Activated CD8-positive, alpha-beta memory T cell treated with anti-CD3 and anti-CD28 coated beads for 48 hours (primary cell): ENCODE measurements around the gene PGAM2.

Experiments used
- DNase-seq, 3 experiments: peaks; one replicate each; pipeline ENCODE4 v3.0.0-alpha.2; 2020; ENCODE audit warnings: low read depth in 2 of 3, low spot score in 2 of 3

PGAM2 gene

DNA sequence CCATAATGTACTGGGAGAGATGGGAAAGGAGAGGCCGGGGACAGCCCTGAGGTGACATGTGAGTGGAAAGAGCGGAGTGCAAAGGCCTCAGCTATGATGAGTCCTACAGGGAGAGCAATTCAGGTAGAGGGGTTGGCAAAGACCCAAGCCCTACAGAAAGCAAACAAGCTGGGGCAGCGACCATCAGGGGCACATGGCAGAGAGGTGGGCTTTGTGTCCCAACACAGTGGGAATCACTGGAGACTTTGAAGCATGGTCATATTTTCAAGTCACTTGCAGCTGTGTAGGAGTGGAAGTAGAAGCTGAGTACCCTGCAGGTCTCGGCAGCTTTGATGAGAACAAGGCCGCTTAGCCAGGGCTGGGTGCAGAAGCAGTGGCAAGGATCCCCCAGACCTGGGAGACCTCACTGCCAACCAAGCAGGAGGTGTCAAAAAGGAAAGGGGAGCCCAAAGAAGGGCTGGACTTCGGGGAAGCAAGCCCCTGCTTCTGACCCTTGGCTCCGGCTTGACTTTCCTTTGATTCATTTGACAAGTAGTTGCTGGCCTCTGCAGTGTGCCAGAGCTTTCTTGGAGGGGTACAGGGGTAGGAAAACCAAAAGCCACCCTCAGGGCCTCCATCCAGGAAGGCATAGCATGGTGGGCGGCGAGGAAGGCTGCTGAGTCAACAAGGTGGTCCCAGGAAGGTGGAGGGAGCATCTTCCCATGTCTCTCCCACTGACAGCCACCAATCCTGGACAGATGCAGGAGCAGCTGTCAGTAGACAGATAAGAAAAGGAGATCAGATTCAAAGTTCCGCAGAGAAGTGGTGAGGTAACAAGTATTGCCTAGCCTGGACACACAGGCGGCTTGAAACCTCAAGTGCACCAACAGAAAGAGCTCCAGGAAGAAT is 1.9 kb upstream of the PGAM2 start:
- no peak for DNase-seq

DNA sequence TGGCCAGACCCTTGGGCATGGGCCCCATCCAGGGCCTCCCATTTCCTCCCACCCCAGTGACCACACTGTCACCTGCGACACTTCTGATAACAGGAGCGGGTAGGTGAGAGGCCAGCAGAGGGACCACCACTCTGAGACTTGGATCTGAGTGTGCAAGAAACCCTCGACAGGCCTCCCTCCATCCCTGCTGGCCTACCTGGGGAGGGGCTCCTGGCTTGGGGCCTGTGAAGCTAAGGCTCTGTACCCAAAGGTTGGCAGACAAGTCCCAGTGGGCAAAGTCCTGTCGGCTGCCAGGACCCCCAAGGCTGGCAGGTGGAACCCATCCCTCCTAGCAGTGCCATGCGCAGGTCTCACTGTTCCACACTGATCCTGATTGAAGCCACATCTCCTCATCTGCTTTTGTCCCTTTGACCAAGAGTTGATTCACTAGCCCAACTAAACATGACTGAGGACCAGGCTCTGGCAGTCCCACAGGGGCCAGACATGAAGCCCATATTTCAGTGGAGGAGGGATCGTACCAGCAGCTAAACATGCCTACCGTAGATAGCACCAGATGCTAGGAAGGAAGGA is 1.2 kb upstream of the PGAM2 start:
- DNase-seq, result no peak

DNA sequence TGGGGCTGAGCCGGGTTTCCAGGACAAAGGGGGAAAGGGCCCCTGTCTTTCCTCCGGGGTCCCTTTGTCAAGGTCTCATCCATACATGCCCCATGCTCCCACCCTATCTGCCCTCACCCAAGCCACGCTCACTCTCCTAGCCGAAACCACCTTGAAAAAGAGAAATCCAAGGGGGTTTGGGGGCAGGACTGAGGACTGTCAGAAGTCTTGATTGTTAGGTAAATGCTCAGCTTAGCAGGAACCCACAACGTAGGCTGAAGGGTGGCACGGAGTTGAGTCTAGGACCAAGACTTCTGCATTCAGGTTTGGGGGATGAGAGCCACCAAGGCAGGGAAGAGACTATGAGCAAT is 719 bp upstream of the PGAM2 start:
- no peak for DNase-seq

DNA sequence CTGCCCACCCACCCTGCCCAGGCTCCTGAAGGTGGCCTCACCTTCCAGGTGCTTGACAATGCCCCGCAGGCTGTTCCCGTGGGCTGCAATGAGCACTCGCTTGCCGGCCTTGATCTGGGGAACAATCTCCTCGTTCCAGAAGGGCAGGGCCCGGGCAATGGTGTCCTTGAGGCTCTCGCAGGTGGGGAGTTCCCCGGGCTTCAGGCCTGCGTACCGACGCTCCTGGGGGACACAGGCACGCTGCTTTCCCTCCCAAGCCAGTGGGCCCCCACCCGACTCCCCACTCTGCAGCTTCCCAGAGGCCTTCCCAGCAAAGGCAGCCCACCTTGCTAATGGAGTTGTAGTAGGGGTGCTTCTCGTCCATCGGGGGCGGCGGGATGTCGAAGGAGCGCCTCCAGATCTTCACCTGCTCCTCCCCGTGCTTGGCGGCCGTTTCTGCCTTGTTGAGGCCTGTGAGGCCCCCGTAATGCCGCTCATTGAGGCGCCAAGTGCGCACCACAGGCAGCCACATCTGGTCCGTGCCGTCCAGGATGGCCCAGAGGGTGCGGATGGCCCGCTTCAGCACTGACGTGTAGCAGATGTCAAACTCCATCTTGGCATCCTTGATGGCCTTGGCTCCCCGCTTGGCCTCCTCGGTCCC is 456 bp downstream of the PGAM2 start:
- no peak for DNase-seq

DNA sequence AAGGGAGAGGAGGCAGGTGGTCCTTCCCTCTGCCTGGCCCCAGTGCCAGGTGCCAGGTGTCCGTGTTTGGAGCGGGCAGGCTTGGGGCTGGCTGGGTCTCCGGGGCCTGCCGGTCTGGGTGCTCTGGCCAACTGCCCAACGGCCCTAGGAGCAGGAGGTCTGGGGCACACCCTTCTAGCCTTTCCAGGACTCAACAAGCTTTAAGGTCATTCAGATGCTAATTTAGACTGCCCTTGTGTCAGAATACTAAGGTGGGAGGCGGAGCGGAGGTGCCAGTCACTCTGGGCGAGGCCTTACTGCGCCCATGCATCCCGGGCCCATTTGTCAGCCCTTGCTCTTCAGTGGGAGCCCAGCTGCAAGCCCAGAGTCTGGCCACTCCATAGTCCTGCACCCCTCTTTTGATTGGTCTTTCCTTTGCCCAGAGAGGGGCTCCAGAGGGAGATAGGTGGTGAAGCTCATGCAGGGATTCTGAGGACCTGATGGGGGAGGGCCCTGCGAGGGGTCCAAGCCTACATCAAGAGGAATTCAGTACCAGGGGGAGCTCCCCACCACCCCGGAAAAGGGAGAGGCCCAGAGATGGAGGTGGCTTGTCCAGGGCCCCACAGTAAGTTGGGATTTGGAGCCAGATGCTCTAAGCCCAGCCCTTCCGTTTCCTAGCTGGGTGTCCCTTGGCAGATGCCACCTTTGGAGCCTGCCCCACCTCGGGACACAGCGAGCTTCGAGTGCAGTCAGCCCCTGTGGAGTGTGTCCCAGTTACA is 1.3 kb downstream of the PGAM2 start:
- no peak for DNase-seq

DNA sequence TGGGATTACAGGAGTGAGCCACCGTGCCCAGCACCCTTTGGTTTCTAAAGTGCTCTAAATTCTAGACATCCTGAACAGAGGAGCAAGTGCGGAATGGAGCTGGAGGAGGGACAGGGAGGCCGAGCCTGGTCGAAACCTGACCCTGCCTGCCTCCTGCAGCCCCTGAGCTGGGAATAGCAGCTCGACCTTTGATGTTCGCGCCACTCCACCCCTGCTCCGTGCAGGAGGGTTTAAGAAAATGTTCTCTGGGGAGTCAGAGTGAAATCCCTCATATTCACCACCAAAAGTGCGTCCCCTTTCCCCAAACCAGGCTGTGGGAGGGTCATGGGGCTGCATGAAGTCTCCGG is 1.8 kb downstream of the PGAM2 start:
- no peak for DNase-seq

DNA sequence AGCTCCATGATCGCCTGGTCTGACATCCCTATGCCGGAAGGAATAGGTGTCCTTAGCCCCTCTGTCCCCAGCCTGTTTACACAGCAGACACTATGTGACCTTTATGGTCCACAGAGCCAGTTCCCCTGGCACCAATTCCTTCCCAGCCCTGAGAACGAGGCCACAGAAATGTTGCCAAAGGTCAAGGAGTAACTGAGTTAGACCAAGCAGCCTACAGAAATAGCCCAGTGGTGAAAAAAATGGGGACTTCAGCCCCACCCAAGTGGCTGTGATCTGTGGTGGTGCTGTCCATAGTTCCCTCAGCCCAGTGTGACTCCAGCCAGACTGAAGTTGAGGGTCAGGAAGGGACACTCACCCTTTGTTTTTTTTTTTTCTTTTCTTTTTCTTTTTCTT is 2.5 kb downstream of the PGAM2 start:
- no peak for DNase-seq

DNA sequence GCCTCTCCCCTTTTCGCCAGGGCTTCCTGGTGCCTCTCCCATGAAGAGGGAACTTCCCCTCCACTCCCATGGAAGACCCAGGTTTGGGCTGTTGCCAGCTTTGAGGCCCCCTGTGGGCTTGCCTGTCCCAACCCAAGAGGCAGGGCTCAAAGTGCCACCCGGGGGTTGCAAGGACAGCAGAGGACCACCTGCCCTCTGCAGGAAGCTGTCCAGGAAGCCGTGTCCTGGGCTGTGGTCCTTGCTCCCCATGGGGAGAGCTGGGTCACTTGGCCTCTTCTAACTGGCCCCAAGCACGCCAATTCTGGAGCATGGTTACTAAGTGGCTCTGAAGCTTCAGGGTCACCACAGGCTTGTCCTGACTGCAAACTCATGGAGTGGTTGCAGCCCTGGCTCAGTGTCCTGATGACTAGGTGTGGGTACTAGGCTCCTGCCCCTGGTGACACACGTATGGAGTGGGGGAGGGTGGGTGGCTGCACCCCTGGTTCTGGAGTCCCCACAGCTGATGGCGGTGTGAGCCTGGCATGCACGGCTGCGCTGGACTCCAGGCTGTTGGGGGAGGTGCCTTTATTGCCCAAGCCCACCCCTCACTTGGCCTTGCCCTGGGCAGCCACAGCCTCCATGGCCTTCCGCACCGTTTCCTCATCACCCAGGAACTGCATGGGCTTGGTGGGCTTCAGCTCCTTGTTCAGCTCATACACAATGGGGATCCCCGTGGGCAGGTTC is 3.0 kb downstream of the PGAM2 start:
- no peak for DNase-seq

DNA sequence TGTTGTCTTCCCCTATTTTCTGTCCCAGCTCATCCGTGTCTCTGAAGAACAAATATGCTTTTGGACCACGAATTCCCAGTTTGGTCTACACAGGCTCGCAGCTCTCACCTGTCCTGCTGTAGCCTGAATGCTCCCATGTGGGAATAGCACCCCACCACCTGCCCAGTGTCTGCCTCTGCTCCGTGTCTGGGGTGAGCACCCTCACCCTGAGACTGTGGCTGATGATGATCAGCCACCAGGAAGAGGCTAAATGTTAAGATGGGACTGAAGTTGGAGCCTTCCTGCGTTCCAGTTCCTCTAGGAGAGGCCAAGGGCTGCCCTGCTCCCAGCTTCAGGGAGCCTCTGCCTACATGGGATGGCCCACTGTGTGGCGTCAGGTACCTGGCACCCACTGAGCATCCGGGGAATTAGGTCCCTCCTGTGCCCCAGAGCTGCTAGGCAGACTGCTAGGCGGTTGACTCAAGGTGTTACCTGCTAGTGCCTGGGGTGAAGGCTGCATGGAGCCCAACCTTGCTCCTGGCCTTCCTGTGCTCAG is 3.7 kb downstream of the PGAM2 start:
- no peak for DNase-seq

DNA sequence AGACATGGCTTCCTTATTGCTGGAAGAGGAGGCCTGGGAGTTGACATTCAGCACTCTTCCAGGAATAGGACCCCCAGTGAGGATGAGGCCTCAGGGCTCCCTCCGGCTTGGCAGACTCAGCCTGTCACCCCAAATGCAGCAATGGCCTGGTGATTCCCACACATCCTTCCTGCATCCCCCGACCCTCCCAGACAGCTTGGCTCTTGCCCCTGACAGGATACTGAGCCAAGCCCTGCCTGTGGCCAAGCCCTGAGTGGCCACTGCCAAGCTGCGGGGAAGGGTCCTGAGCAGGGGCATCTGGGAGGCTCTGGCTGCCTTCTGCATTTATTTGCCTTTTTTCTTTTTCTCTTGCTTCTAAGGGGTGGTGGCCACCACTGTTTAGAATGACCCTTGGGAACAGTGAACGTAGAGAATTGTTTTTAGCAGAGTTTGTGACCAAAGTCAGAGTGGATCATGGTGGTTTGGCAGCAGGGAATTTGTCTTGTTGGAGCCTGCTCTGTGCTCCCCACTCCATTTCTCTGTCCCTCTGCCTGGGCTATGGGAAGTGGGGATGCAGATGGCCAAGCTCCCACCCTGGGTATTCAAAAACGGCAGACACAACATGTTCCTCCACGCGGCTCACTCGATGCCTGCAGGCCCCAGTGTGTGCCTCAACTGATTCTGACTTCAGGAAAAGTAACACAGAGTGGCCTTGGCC is 4.3 kb downstream of the PGAM2 start:
- DNase-seq, result no peak

DNA sequence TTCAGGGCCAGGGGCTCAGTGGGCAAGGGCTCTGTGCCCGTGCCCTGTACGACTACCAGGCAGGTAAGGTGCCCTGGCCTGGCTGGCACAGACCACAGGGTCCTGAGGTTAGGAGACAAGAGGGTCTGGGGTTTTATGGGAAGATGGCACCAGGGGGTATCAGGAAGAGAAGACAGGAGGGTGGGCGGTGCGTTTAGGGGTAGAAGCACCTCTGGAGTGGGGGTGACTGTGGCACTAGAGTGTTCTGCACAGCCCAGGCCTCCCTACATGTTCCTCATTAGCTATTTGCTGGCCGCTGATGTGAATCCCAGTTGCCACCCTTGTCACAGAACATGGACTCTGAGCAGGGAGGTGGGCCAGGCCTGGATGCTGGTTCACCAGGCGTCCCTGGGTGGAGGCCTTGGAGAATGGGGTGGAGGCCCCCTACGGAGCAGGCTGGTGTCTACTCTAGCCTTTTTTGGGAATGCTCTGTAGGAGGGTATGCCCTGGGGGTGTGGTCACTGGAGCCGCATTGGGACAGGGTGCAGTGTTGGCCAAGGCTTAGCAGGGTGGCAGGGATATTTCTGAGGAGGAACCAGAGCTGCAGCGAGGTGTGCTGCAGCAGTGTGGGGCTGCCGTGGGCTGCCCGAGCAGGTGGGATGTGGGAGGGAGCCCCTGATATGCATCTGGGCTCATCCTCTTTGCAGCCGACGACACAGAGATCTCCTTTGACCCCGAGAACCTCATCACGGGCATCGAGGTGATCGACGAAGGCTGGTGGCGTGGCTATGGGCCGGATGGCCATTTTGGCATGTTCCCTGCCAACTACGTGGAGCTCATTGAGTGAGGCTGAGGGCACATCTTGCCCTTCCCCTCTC is 5.0 kb downstream of the PGAM2 start:
- DNase-seq, result no peak

DNA sequence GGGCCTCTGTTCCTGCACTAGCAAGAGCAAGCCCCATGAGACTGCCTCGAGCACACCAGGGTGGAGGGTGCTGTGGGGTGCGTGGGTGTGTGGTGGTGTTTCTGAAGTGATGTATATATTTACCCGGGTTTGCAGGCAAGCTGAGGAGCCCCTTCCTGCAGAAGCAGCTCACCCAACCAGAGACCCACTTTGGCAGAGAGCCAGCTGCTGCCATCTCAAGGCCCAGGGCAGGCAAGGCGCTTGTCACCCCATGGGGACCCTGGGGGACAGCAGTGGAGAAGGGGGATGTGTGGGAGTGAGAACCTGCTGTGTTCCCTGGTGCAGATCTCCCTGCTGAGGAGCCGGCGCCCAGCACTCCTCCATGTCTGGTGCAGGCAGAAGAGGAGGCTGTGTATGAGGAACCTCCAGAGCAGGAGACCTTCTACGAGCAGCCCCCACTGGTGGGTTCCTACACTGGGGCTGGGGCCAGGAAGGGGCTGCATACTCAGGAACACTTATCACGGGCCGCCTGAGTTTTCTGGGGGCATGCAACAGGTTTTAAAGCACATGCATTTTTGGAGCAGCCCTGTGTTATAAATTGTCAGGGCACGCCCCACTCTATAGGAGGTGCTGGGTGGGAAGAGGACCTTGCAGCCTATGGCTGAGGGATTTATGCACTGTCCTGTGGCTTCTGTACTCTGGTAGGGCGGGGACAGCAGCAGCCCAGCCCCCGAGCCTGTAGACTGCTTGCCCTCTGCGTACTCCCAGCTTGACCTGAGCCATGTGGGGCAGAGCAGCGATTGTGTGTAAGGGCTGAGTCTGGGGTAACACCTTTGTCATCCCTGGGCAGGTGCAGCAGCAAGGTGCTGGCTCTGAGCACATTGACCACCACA is 5.9 kb downstream of the PGAM2 start:
- no peak for DNase-seq

DNA sequence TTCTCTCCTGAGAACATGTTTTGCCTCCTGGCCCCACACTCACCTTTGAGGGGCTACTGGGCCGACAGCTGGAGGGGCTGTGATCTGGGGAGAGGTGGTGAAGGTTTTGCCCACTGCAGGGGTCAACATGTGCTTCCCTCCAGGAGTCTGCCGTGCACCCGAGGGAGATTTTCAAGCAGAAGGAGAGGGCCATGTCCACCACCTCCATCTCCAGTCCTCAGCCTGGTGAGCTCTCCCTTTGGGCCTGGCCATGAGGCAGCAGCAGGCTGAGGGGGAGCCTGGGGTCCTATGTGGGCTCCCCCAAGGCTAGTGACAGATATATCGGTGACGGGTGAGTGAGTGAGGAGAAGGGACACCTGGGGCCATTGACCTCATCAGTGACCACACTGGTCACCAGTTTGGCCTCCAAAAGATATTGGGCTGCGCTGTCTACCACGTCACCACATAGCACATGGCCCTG is 6.6 kb downstream of the PGAM2 start:
- no peak for DNase-seq

DNA sequence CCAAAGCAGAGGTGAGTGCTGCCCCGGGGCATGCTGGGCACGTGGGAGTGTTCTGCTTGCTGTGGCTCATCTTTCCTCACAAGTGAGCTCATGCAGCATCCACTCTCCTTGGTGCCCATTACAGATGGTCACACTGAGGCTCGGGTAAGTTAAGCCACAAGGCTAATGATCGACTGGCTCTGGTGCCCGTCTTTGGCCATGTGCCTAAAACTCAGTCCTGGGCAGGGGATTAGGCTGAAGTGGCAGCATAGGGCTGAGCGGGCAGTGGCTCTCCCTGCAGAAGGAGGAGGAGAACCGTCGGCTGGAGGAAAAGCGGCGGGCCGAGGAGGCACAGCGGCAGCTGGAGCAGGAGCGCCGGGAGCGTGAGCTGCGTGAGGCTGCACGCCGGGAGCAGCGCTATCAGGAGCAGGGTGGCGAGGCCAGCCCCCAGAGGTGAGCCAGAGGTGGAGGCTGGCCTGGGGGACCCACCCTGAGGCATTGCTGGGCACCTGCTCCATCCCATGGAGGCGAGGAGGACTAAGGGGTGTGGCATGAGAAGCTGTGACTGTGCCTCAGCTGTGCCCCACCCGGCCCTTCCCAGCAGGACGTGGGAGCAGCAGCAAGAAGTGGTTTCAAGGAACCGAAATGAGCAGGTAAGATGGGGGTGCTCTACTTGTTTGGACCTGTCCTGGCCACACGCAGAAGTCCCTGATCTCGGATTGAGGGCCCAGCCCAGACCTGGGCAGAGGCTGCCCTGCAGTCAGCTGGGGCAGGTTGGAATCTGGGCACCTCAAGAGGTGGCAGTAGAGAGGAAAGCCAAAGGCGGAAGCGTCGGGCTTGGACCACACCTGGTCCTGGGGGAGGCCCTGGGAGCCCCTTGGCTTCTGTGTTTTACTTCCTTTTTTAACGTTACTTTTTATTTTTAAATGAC is 7.3 kb downstream of the PGAM2 start:
- no peak for DNase-seq

DNA sequence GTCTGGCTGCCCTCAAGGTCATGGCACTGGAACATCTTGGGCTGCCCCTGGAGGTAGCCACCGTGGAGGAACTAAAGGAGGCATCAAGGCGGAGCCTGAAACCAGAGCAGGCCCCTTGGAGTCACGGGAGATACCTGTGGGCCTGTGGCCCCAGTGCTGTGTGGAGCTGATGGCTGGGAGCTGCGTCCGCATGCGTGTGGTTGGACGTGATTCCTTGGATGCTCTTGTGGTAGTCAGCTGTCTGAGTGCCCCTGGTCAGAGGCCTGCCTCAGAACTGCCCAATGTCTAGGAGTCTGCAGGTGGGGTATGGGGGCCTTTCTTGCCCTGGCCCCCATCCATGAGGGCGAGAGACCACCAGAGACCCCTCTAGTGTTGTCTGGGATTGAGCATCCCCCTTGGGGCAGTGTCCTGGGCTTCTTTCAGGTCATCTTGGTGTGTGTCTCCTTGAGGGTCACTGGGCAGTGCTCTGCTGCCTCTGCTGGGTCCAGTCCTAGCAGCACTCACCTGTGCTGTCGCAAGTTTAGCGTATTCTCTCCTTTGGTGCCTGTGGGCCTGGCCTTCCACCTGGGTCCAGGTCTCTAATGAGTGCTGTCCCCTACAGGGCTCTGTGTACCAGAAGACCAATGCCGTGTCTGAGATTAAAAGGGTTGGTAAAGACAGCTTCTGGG is 8.1 kb downstream of the PGAM2 start:
- DNase-seq, result no peak

DNA sequence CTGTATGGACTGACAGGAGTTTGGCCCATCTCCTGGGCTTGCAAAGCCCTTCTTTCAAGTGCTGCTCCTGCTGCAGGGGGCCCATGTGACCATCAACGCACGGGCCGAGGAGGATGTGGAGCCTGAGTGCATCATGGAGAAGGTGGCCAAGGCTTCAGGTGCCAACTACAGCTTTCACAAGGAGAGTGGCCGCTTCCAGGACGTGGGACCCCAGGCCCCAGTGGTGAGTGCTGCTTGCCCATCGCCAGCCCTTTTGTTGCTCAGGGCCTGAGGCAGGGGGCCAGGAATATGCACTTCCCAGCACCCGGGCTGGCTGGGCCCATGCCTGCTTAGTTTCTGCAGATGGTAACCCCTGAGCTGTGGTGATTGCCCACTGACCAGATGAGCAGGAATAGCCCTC is 8.7 kb downstream of the PGAM2 start:
- no peak for DNase-seq
